ENCODE data around the gene ELOVL3.

Gene ELOVL3

GRCh38 chr10:102274062-102274461 is 48.0 kb downstream of the ELOVL3 start:
- no peak for DNase-seq (ENCODE audit: low spot score)
- TF ChIP-seq CTCF (IDR thresholded peaks at IDR 0.05; ENCODE audit: extremely low read depth, missing control alignments): no peak

GRCh38 chr10:102275343-102275742 is 49.2 kb downstream of the ELOVL3 start:
- DNase-seq (ENCODE audit: low spot score): no peak
- TF ChIP-seq CTCF (IDR thresholded peaks at IDR 0.05; ENCODE audit: extremely low read depth, missing control alignments): no peak

GRCh38 chr10:102279104-102279503 is 53.0 kb downstream of the ELOVL3 start:
- DNase-seq (ENCODE audit: low spot score): no peak
- no peak for TF ChIP-seq CTCF (IDR thresholded peaks at IDR 0.05; ENCODE audit: extremely low read depth, missing control alignments)

All from GM20000 (cell line).